GM18498 (cell line): ENCODE measurements around the gene PRDM10.

Source experiments
- ATAC-seq: cut with Tn5 transposase; IDR thresholded peaks from one replicate; pipeline ENCODE4 v1.9.1; 2021; ENCODE audit warnings: mild to moderate bottlenecking, moderate library complexity; ENCODE audit not compliant: unreplicated experiment

Gene PRDM10

DNA sequence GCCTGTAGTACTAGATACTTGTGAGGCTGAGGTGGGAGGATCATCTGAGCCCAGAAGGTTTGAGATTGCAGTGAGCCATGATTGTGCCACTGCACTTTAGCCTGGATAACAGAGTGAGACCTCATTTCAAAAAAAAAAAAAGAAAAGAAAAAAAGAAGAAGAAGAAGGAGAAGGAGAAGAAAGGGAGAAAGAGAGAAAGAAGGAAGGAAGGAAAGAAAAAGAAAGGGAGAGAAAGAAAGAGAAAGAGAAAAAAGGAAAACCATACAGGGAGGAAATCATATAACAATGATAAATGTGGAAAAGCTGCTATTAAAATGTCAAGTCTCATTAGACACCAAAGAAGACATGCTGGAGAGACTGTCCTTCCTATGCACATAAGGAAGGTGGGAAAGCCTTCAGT lies 5.7 kb upstream of the PRDM10 start:
- no peak for ATAC-seq

DNA sequence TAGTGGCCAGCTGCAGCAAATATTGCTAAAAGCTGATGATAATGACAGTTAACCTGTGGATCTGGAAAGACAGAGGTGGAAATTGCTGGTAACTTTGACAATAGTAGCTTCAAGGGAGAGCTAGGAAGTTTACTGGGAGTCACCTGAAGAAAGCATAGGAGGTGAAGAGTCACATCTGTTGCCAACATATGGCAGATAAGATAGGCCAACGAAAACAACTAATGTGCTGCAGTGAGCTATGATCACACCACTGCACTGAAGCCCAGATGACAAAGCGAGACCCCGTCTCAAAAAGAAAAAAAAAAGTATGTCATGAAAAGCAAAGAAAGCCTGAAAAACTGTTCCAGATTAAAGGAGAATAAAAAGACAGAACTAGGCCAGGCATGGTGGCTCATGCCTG lies 4.3 kb upstream of the PRDM10 start:
- ATAC-seq: no peak

DNA sequence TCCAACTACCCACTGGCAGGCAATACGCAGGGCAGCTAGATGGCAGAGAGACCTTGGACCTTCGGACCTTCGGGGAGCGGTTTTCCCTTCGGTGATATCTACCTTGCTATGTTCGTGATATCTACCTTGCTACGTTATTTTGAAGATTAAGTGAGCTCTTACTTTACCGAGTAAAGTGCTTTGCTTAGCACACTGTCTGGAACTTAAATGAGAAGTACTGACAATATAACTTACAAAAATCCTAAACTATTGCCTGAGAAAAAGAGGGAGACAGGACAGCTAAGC lies 1.0 kb upstream of the PRDM10 start:
- peak; percentile 23 for ATAC-seq

DNA sequence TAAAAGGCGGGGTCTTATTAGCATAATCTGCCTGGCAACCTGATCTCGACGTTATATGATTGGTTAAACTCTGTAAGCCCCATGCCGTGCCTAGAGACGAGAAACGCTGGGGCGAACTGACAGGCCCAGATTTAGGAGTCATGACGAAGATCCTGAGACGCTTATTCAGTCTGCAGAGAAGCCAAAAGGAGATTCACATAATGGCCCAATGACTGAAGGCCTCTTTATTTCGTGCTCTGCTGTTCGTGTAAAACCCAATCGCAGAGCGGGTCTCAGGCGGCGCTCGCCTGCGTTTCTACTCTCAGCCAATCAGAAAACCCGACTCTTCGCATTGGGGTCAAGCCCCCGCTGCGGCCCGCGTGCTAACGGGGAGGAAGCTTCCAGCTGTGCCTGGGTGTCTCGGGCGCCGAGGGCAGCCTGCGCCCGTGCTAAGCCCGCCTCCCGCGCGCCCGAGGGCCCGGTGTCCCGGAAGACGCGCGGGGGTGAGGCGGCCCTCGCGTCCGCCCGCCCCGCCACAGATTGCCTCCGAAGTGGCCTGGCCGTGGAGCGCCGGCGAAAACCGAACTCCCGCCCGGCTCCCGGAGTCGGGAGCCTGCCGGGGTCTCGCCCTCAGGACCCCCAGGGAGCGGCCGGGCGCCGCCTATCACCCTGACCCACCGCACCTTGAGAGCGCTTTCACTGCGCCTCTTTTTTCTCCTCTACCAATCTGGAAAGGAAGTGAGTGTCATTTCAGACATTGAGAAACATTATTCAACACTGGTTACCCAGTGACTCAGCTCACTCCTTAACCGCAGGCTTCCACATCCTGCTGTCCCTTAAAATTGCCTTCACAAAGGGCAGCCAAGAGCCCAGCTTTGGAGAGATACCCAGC lies 446 bp upstream of the PRDM10 start:
- ATAC-seq: peak; percentile 82

DNA sequence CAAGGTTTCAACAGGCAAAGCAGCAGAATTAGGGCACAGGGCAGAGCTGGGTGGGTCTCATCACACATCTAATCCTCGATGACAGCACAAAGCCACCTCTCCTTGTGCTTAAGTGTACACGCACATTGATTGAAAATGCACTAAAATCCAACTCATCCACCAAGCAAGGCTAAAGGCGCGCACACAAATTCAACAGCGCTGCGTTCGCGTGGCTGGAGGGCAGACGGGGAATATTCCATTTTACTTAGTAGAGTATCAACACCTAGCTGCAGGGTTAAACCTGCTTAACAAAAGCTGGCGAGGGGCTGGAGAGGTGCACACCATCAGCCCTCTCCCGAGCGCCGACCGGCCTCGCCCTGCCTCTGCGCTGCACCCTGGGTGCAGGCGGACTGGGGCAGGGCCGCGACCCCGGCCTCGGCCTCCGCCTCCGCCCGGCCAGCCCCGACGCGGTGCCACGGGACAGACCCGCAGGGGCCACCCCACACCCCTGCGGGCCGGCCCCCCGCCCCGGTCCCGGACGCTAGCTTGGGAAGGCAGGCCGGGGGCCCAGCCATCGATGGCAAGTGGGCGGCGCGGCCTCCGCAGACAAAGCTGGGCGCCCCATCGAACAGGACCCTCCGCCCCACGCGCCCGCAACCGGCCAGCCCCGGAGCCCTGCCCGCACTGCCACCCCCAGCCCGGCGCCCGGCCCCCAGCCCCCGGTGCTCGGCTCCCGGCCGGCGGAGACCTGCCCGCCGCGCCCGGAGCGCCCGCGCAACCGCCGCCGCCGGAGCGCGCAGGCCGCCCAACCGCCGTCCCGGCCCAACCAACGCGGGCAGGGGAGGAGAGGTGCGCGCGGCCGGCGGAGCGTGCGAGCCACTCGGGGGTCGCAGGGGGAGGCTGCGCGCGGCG lies 929 bp downstream of the PRDM10 start:
- ATAC-seq: peak; percentile 30

DNA sequence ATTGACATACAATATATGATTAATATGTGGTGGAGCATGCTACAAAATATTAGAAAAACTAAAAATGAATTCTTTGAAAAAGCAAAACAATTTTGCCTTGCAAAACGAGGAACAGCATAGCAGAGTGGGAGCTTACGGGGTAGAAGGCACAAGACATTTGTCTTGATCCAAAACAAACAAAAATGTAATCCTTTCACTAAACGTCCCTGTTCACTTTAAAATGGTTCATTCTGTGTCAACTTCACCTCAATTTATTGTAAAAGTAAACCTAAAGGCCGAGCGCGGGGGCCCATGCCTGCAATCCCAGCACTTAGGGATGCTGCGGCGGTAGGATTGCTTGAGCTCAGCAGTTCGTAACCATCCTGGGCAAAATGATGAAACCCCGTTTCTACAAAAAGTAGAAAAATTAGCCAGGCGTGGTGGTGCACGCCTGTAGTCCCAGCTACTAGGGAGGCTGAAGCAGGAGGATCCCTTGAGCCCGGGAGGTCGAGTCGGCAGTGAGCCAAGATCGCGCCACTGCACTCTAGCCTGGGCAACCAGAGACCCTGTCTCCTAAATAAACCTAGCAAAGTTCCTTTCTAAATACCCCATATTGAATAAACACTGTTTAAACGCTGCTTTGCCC lies 2.0 kb downstream of the PRDM10 start:
- no peak for ATAC-seq

DNA sequence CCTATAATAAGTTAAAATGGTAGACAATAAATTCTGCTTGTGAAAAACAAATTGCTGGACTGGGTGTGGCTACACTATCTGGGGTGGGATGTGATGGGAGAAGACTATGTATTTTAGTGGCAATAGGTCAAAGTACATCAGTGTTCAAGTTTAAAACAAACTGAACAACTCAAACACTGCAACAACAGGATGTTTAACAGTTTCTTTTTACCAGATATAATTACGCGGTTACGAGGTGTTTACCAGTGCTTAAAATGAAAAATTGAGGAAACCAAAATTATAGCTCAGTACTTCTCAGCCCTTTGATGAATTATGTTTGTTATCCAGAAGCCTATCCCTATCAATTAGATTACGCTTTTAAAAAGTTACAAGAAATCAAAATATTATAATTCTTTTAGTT lies 3.2 kb downstream of the PRDM10 start:
- ATAC-seq: no peak

DNA sequence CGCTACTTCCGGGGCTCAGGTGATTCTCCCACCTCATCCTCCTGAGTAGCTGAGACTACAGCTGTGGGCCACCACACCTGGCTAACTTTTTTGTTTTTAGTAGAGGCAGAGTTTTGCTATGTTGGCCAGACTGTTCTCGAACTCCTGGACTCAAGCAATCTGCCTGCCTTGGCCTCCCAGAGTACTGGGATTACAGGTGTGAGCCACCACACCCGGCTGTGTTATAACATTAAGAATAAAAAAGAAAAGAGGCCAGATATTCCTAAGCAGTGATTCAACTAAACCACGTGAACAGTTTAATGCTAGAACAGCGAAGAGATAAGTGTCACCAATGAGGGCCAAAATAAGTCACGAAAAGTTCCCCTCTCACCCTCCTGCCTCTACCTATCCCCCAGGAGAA lies 3.7 kb downstream of the PRDM10 start:
- ATAC-seq: no peak

DNA sequence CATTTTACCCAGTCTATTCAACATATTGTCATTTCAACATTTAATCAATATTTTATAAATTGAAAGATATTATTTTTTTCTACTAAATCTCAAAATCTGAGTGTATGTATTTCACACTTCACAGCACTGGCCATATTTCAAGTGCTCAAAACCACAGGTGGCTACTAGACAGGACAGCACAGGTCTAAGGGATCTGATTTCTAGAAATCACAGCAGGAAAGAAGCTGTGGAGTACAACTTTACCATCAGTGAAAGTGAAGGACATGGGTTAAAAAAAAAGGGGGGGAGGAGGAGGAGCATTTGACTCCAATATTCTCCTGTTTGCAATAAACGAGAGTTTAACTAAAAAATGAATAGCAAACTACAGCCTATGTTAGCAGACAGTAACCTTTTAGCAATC lies 4.5 kb downstream of the PRDM10 start:
- ATAC-seq: no peak

DNA sequence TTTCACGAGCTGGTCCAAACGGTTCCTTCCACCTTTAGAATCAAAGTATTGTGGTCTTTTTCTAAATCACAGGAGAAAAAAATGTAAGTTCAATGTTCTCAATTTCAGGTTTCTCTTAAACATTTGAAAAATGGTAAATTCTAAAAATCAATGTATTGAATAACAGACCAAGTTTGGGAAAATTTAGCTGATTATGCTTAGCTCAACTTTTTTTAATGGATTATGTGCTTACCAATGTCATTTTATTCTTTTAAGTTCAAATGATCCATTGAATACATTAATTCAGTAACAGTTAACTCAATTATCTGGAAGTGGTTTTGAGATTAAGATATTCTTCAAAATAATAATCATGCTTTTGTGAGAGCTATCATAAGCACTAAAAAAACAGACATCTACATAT lies 5.1 kb downstream of the PRDM10 start:
- ATAC-seq: no peak

DNA sequence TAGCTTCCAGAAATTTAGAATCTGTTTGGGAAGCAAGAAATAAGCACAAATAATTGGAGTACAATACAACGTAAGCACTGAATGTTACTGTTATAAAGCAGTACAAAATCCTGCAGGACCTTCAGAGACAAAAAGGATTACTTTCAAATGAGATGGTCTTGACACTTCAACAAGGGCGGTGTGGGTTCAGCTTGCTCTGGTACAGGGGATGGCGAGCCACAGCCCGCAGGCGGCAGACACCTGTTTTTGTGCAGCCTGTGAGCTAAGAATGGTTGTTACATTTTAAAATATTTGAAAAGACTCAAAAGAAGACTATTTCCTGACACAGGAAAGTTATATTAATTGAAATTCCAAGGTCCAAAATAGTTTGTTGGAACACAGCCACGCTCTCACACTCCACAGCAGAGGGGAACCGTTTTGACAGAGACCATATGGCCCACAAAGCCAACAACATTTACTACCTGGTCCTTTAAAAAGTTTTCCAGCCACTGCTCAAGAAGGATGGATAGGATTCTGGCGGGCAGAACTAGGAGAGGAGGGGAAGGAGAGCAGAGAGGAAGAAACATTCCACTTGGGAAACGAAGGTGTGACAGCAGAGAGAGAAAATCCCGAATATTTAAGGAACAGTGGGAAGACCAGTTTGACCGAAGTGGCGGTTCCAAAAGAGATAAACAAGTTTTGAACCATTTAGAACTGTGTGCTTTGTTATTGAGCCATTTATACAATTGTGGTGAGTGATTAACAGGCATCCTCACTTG lies 6.3 kb downstream of the PRDM10 start:
- no peak for ATAC-seq

DNA sequence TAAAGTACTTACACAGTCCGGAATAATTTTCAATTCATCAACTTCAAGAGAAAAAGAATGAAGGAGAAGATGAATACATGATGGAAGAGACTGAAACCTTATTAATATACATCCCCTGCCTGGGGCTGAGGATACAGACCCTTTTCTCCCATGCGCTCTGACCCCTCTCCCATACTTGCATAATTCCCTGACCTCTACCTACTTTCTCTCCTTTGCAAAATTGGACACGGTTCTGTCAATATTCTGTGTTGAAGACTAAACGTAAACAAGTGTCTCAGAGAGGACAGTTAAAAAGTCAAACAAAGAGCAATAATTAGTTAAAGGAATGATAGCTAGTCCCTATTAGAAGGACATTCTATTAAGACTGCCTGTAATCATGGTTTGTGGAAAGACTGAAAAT lies 7.5 kb downstream of the PRDM10 start:
- ATAC-seq: no peak

DNA sequence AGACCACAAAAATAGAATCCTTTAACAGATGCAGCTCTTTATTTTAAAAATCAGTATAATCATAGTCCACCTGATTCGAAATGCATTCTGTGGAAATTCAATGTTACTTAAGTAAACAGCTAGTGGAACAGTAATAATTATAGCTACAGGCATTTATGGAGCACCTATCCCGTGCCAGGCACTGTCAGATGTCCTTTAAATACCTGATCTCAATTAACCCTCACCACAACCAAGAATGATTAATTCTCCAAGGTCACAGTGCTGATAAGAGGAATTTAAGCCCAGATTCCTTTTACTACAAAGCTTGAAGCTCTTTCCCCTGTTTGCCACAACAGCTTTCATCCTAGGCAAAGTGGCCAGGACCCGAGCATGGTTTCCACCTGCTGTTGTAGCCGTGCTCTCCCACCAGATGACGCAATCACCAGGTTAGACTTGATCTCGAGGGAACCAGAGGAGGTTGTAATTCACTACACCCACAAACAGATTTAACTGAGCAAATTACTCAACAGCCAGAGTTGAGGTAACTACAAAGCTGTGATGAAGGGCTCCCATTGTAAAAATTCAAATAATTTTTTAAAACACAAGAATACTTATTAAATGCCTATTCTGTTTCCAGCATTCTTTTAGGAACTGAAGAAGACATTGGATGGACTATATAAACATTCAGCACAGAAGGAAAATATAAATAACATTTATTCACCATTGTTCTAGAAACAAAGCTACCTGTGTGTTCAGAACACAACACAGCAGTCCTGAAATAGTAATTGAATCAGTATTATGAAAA lies 10.3 kb downstream of the PRDM10 start:
- ATAC-seq: peak; percentile 73

DNA sequence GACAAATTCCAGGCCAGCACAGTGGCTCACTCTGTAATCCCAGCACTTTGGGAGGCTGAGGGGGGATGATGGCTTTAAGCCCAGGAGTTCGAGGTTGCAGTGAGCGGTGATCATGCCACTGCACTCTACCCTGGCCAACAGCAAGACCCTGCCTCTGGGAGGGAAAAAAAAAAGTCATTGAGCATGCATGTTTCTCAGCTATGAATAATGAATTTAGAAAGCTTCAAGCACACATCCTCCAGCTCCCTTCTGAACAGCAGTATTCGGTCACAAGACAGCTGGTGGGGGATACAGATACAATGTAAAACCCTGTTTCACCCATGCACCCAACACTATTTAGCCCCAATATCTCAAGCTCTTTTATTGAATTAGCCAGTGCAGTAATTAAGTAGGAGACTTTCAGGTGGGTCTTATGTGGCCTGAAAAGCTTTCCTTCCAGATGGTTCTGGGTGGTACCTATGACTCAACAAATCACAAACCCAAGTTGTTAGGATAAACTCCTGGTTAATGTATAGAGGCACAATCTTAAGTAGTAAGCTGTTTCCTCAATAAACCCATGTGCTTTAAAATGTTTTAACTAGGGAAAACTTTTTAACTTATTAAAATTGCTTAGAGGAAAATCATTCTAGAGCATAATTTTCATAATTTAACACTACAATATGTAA lies 13.4 kb downstream of the PRDM10 start:
- ATAC-seq: no peak

DNA sequence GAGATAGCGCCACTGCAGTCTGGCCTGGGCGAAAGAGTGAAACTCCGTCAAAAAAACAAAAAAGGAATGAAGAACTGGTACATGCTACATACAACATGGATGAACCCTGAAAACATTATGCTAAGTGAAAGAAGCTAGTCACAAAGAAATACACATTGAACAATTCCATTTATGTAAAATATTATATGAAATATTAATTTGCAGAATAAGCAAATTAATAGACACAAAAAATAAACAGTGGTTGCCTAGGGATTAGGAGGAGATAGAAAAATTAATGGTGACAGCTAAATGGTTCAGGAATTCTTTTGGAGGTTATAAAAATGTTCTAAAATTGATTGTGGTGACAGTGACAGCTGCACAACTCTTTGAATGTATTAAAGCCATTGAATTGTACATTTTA lies 14.7 kb downstream of the PRDM10 start:
- no peak for ATAC-seq

DNA sequence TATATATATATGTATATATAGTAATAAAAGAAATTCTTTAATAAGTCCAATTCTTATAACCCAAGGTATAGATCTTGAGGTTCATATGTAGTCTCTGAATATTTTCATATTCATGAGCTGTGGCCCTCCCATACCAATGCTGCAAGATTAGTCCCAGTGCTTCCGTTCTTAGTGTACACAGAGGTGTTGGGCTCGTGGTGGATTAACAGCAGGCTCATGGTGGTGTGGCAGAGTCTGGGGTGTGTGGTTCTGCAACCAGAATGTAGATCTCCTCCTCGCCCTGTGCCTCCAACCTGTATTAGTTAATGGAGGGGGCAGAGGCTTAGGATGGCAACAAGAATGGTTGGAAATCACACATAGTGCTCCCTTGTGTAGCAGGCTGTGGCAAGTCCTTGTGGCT lies 16.8 kb downstream of the PRDM10 start:
- ATAC-seq: no peak

DNA sequence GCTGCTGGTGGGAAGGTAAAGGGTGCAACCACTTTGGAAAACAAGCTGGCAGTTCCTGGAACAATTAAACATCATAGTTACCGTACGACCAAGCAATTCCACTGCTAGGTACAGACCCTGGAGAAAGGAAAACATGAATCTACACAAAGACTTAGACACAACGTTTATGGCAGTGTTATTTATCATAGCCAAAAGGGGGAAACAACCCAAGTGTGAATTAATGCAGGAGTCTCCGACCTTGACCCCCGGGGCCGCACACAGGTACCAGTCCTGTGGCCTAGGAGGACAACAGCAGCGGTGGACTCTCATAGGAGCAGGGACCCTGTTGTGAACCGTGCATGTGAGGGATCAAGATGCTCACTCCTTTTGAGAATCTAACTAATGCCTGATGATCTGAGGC lies 22.5 kb downstream of the PRDM10 start:
- ATAC-seq: no peak

DNA sequence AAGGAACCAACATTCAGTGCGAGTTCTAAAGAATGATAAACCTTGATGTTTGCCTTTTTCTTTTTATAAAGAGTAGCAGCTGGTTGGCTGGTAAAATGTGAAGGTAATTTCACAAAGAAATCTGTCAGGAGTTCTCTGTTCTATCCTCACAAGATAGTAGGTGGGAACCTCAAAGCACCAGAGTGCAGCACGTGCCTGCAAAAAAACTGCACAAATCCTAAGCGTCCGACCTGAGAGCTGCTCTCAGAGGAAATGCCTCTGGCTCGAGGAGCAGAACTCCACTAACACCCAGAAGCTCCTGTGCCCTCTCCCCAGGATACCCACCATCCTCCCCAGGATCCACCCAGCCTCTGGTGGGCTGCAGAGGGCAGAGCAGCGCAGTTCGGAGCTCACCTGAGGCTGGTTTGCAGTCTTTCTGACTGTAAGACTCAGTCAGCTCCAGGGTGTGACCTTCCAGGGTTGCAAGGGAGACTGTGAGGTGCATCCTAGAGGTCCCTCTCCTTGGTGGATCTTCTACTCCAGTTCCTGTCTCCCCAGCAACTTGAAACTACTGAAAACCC lies 23.5 kb downstream of the PRDM10 start:
- ATAC-seq: no peak

DNA sequence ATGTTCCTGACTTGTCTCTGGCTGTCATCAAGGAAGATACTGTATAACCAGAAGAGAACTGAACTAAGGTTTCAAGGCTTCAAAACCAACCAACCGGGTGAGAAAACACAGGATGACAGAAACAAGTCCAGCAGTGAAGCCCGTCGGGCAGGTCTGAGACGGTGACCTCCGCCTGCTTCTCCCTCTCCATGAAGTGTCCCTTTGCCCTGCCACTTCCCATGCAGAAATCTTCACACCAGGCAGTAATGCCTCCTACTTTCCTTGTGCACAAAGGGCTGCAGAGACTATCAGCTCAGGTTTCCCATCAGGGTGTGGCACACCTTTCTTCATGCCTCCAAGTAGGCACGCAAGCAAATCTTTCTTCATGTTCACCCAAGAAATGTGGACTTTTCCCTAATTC lies 24.2 kb downstream of the PRDM10 start:
- ATAC-seq: no peak

DNA sequence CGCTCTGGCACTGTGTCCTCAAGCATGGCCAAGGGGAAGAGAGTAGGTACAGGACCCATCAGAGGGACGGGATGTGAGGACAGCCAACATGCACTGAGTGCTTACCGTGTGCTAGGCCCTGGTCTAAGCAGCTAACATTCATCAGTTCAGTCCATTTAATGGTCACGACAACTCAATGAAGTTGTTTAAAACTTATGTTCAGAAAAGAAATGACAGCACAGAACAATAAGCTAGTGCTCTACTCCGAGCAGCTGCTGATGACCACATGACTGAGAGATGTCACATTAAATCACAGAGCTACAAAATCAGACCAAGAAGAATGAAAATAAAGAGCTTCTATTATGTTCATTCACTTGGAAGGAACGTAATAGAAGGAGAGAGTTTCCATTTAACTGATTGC lies 26.3 kb downstream of the PRDM10 start:
- no peak for ATAC-seq
